Activated naive CD4-positive, alpha-beta T cell treated with anti-CD3 and anti-CD28 coated beads for 36 hours (primary cell): ENCODE measurements around the gene ATF2. TPM values are rescaled to one million over a fixed set of nuclear protein-coding genes. Genes with fewer than 3 reads are reported as not detected.

Experiments
- CTCF ChIA-PET: fragments of 350-600 bp; sonication (Branson Sonifier 250); formaldehyde crosslinking; loops from one replicate; lab custom pipeline; 2021; ENCODE audit warnings: antibody characterized with exemption; lab: Charles Lee
- DNase-seq: peaks from one replicate; pipeline ENCODE4 v3.0.0-alpha.2; 2020
- H3K27ac Mint-ChIP-seq: one replicate; pipeline ENCODE4 v1.8.0; 2021; ENCODE audit warnings: mild to moderate bottlenecking, mixed read lengths
- H3K27me3 Mint-ChIP-seq: one replicate; pipeline ENCODE4 v1.8.0; 2021; ENCODE audit warnings: low read depth, mixed read lengths
- H3K36me3 Mint-ChIP-seq: one replicate; pipeline ENCODE4 v1.8.0; 2021; ENCODE audit warnings: low read depth, mixed read lengths
- H3K4me1 Mint-ChIP-seq: one replicate; pipeline ENCODE4 v1.8.0; 2021; ENCODE audit warnings: low read depth, mixed read lengths
- H3K4me3 Mint-ChIP-seq: one replicate; pipeline ENCODE4 v1.8.0; 2021; ENCODE audit warnings: mild to moderate bottlenecking, moderate library complexity, mixed read lengths
- H3K9me3 Mint-ChIP-seq: one replicate; pipeline ENCODE4 v1.8.0; 2021; ENCODE audit warnings: mixed read lengths
- intact Hi-C: fragments of 100-400 bp; cut with micrococcal nuclease; formaldehyde crosslinking; loops from one replicate; pipeline ENCODE4 v1.15.1; 2023
- total RNA-seq, 2 experiments: library from RNA; stranded (reverse); gene quantifications; one replicate each; pipeline ENCODE4 v1.2.3, GENCODE V29; 2021

The ATF2 gene
- total RNA-seq, 2 experiments from 2014 or later, result 48.0 to 53.3 TPM

GRCh38 chr2:175039031-175039430, 129.0 kb downstream of the ATF2 start:
- Mint-ChIP-seq H3K4me1 (peaks cover 6% of the 10 kb centered on the region), H3K9me3 (peaks cover 7% of the 10 kb centered on the region), H3K27ac (no peak overlapping the region), H3K36me3 (no peaks in the 10 kb centered on the region), H3K27me3 (no peaks in the 10 kb centered on the region), H3K4me3 (no peak overlapping the region)
- CTCF ChIA-PET, result interaction anchor here (0.7 kb wide), 1 partner anchor 337 kb away, joined by 3 read pairs; no protein-coding TSS in a partner anchor
- intact Hi-C loops, result no loop called here
- no peak for DNase-seq

- no peak overlapping the region for H3K4me3 Mint-ChIP-seq
- H3K4me1 Mint-ChIP-seq, result peaks cover 6% of the 10 kb centered on the region
- H3K36me3 Mint-ChIP-seq, result no peaks in the 10 kb centered on the region
- peaks cover 4% of the 10 kb centered on the region for H3K9me3 Mint-ChIP-seq
- CTCF ChIA-PET, result no interaction called here
- no peaks in the 10 kb centered on the region for H3K27me3 Mint-ChIP-seq
- DNase-seq, result no peak
- H3K27ac Mint-ChIP-seq, result no peak overlapping the region
- intact Hi-C loops, result loop anchor here (1.0 kb wide), 1 partner anchor 338 kb away; no protein-coding TSS in a partner anchor
Observed at GRCh38 chr2:175037941-175038340, 130.1 kb downstream of the ATF2 start.

- no peaks in the 10 kb centered on the region for H3K36me3 Mint-ChIP-seq
- peaks cover 6% of the 10 kb centered on the region for H3K4me1 Mint-ChIP-seq
- intact Hi-C loops, result loop anchor here (1.0 kb wide), 3 partner anchors 151 to 336 kb away; no protein-coding TSS in a partner anchor
- no peak for DNase-seq
- no peak overlapping the region for H3K4me3 Mint-ChIP-seq
- no peaks in the 10 kb centered on the region for H3K9me3 Mint-ChIP-seq
- CTCF ChIA-PET, result interaction anchor here (0.6 to 1.2 kb wide), 4 partner anchors 14 to 264 kb away, joined by 3 to 6 read pairs (median 3); partner anchors contain the start of gene CHN1
- no peak overlapping the region for H3K27ac Mint-ChIP-seq
- no peaks in the 10 kb centered on the region for H3K27me3 Mint-ChIP-seq
Observed at GRCh38 chr2:175036582-175037018, 131.4 kb downstream of the ATF2 start.

GRCh38 chr2:175035806-175036205, 132.2 kb downstream of the ATF2 start:
- Mint-ChIP-seq H3K9me3 (no peaks in the 10 kb centered on the region), H3K4me1 (peaks cover 6% of the 10 kb centered on the region), H3K36me3 (no peaks in the 10 kb centered on the region), H3K4me3 (no peak overlapping the region), H3K27ac (no peak overlapping the region), H3K27me3 (no peaks in the 10 kb centered on the region)
- no peak for DNase-seq
- intact Hi-C loops, result loop anchor here (1.0 kb wide), 2 partner anchors 151 to 246 kb away; no protein-coding TSS in a partner anchor
- CTCF ChIA-PET, result interaction anchor here (1.1 kb wide), 1 partner anchor 286 kb away, joined by 3 read pairs; no protein-coding TSS in a partner anchor

- no peaks in the 10 kb centered on the region for H3K36me3 Mint-ChIP-seq
- H3K4me1 Mint-ChIP-seq, result peaks cover 6% of the 10 kb centered on the region
- H3K27me3 Mint-ChIP-seq, result no peaks in the 10 kb centered on the region
- DNase-seq, result no peak
- no peak overlapping the region for H3K4me3 Mint-ChIP-seq
- CTCF ChIA-PET, result interaction anchor here (1.1 kb wide), 1 partner anchor 285 kb away, joined by 3 read pairs; no protein-coding TSS in a partner anchor
- H3K27ac Mint-ChIP-seq, result no peak overlapping the region
- intact Hi-C loops, result no loop called here
- H3K9me3 Mint-ChIP-seq, result no peaks in the 10 kb centered on the region
Observed at GRCh38 chr2:175034716-175035115, 133.3 kb downstream of the ATF2 start.

- CTCF ChIA-PET, result interaction anchor here (1.2 to 1.5 kb wide), 3 partner anchors 251 to 298 kb away, joined by 3 to 4 read pairs (median 3); no protein-coding TSS in a partner anchor
- Mint-ChIP-seq H3K27ac (no peak overlapping the region), H3K4me1 (no peaks in the 10 kb centered on the region), H3K27me3 (no peaks in the 10 kb centered on the region), H3K4me3 (no peak overlapping the region), H3K9me3 (no peaks in the 10 kb centered on the region), H3K36me3 (no peaks in the 10 kb centered on the region)
- intact Hi-C loops, result loop anchor here (1.0 kb wide), 1 partner anchor 252 kb away; no protein-coding TSS in a partner anchor
- DNase-seq, result peak; percentile 52
Observed at GRCh38 chr2:175030380-175031271, 137.4 kb downstream of the ATF2 start.

- CTCF ChIA-PET, result no interaction called here
- H3K27ac Mint-ChIP-seq, result no peak overlapping the region
- intact Hi-C loops, result no loop called here
- no peaks in the 10 kb centered on the region for H3K9me3 Mint-ChIP-seq
- no peak overlapping the region for H3K4me3 Mint-ChIP-seq
- DNase-seq, result no peak
- H3K27me3 Mint-ChIP-seq, result no peaks in the 10 kb centered on the region
- H3K36me3 Mint-ChIP-seq, result no peaks in the 10 kb centered on the region
- H3K4me1 Mint-ChIP-seq, result no peaks in the 10 kb centered on the region
Observed at GRCh38 chr2:175027755-175028154, 140.2 kb downstream of the ATF2 start.

GRCh38 chr2:175026385-175026784, 141.6 kb downstream of the ATF2 start:
- intact Hi-C loops, result no loop called here
- H3K4me3 Mint-ChIP-seq, result no peak overlapping the region
- H3K9me3 Mint-ChIP-seq, result no peaks in the 10 kb centered on the region
- H3K4me1 Mint-ChIP-seq, result no peaks in the 10 kb centered on the region
- no peak overlapping the region for H3K27ac Mint-ChIP-seq
- H3K27me3 Mint-ChIP-seq, result no peaks in the 10 kb centered on the region
- H3K36me3 Mint-ChIP-seq, result no peaks in the 10 kb centered on the region
- no peak for DNase-seq
- CTCF ChIA-PET, result no interaction called here

GRCh38 chr2:175025946-175026345, 142.1 kb downstream of the ATF2 start:
- no peak for DNase-seq
- Mint-ChIP-seq H3K9me3 (no peaks in the 10 kb centered on the region), H3K27me3 (no peaks in the 10 kb centered on the region), H3K36me3 (no peaks in the 10 kb centered on the region), H3K4me3 (no peak overlapping the region), H3K27ac (no peak overlapping the region), H3K4me1 (no peaks in the 10 kb centered on the region)
- intact Hi-C loops, result no loop called here
- CTCF ChIA-PET, result no interaction called here

GRCh38 chr2:175025233-175025632, 142.8 kb downstream of the ATF2 start:
- Mint-ChIP-seq H3K4me3 (no peak overlapping the region), H3K4me1 (no peaks in the 10 kb centered on the region), H3K36me3 (no peaks in the 10 kb centered on the region), H3K27me3 (no peaks in the 10 kb centered on the region), H3K27ac (no peak overlapping the region), H3K9me3 (no peaks in the 10 kb centered on the region)
- CTCF ChIA-PET, result no interaction called here
- intact Hi-C loops, result no loop called here
- DNase-seq, result no peak

- Mint-ChIP-seq H3K27ac (no peak overlapping the region), H3K4me3 (no peak overlapping the region), H3K9me3 (no peaks in the 10 kb centered on the region), H3K27me3 (no peaks in the 10 kb centered on the region), H3K4me1 (no peaks in the 10 kb centered on the region), H3K36me3 (no peaks in the 10 kb centered on the region)
- no peak for DNase-seq
- intact Hi-C loops, result no loop called here
- CTCF ChIA-PET, result interaction anchor here (1.0 kb wide), 1 partner anchor 18 kb away, joined by 4 read pairs; the partner anchor contains the start of gene CHN1
Observed at GRCh38 chr2:175022923-175023322, 145.1 kb downstream of the ATF2 start.
